SK-N-MC (cell line): ENCODE results near the gene ELFN2.

ENCODE experiments used
- EZH2 ChIP-seq: fragments of 200-600 bp; sonication (generic); IDR thresholded peaks from one replicate; pipeline ENCODE4 v1.6.1; 2017; ENCODE audit warnings: antibody characterized with exemption
- FOXP2 ChIP-seq: optimal IDR thresholded peaks from 2 replicates; pipeline ENCODE3; 2011; ENCODE audit warnings: mild to moderate bottlenecking, moderate library complexity; ENCODE audit not compliant: insufficient read depth; ENCODE audit errors: extremely low read length, control extremely low read depth
- POLR2AphosphoS5 ChIP-seq: IDR thresholded peaks from 2 replicates; pipeline ENCODE4 v1.6.1; 2012; ENCODE audit warnings: mild to moderate bottlenecking, low read depth, low read length, borderline replicate concordance

- TF ChIP-seq EZH2 = peak; percentile 48
- no peak for TF ChIP-seq POLR2AphosphoS5
- TF ChIP-seq FOXP2 = no peak
Measured at GRCh38 chr22:37334859-37335805, 92.1 kb downstream of the ELFN2 start.
